Lower leg skin (tissue), 3 donors: ENCODE data around the gene APPL2.

Source experiments
- POLR2A ChIP-seq, 2 donors: fragments of 450-650 bp; IDR thresholded peaks; one replicate each; pipeline ENCODE4 v1.6.1; 2016 to 2017; ENCODE audit warnings: antibody characterized with exemption in 2 of 2, mild to moderate bottlenecking in 1 of 2, moderate library complexity in 1 of 2
- TF ChIP-seq, protein P1 (sequence below), 3 donors: fragments of 450-650 bp; IDR thresholded peaks; one replicate each; pipeline ENCODE4 v1.5.1; 2016; ENCODE audit warnings: antibody characterized with exemption in 3 of 3, mild to moderate bottlenecking in 3 of 3, moderate library complexity in 2 of 3

DNA sequence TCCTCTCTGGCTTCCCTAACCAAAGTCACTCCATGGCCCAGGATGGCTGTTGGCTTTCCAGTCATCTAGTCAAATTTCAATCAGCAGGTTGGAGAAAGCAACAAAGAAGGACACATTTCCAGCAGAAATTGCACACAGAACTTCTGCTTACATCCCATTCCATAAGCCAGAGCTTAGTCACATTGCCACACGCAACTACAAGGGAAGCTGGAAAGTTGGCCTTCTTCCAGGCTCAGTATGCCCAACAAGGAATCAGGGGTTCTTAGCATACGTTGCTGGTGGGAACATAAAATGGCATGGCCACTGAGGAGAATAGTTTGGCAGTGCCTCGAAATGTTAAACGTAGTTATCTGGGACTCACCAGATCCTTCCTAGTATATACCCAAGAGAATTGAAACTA is 9.3 kb upstream of the APPL2 start:
- TF ChIP-seq POLR2A (IDR thresholded peaks at IDR 0.05): no peak
- TF ChIP-seq, protein P1, sequence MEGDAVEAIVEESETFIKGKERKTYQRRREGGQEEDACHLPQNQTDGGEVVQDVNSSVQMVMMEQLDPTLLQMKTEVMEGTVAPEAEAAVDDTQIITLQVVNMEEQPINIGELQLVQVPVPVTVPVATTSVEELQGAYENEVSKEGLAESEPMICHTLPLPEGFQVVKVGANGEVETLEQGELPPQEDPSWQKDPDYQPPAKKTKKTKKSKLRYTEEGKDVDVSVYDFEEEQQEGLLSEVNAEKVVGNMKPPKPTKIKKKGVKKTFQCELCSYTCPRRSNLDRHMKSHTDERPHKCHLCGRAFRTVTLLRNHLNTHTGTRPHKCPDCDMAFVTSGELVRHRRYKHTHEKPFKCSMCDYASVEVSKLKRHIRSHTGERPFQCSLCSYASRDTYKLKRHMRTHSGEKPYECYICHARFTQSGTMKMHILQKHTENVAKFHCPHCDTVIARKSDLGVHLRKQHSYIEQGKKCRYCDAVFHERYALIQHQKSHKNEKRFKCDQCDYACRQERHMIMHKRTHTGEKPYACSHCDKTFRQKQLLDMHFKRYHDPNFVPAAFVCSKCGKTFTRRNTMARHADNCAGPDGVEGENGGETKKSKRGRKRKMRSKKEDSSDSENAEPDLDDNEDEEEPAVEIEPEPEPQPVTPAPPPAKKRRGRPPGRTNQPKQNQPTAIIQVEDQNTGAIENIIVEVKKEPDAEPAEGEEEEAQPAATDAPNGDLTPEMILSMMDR (IDR thresholded peaks at IDR 0.05): no peak
